Embryonic facial prominence (tissue), 1 donor: ENCODE results near the gene GALNT15.
A peak's percentile ranks its signal among the peaks of the same experiment; 100 is the strongest.

Experiments used
- DNase-seq: peaks from one replicate; pipeline ENCODE4 v3.0.0-alpha.2; 2016; ENCODE audit errors: extremely low spot score

GALNT15 gene

GRCh38 chr3:16252988-16253387 is 78.5 kb downstream of the GALNT15 start:
- DNase-seq, result no peak

GRCh38 chr3:16253601-16254000 is 79.1 kb downstream of the GALNT15 start:
- DNase-seq, result no peak

GRCh38 chr3:16254916-16255315 is 80.4 kb downstream of the GALNT15 start:
- no peak for DNase-seq

- DNase-seq, result no peak
Observed at GRCh38 chr3:16255326-16255725, 80.8 kb downstream of the GALNT15 start.

GRCh38 chr3:16255726-16256125 is 81.2 kb downstream of the GALNT15 start:
- no peak for DNase-seq

- DNase-seq, result no peak
Observed at GRCh38 chr3:16257309-16257708, 82.8 kb downstream of the GALNT15 start.

- DNase-seq, result no peak
Observed at GRCh38 chr3:16258177-16258576, 83.7 kb downstream of the GALNT15 start.

GRCh38 chr3:16258866-16259265 is 84.4 kb downstream of the GALNT15 start:
- no peak for DNase-seq

GRCh38 chr3:16260046-16260445 is 85.6 kb downstream of the GALNT15 start:
- DNase-seq, result no peak

- DNase-seq, result no peak
Observed at GRCh38 chr3:16262174-16262573, 87.7 kb downstream of the GALNT15 start.

- DNase-seq, result no peak
Observed at GRCh38 chr3:16264174-16264707, 89.8 kb downstream of the GALNT15 start.

GRCh38 chr3:16264708-16265454 is 90.4 kb downstream of the GALNT15 start, which contains the start of the genes DPH3 and OXNAD1:
Gene DPH3 (minus strand): TSS chr3:16264943. CDS start chr3:16264876, 67 bp downstream.
Gene OXNAD1 (plus strand): TSS chr3:16265212. CDS start chr3:16270953, 5,741 bp downstream.
- peak; percentile 99 for DNase-seq

GRCh38 chr3:16265455-16265786 is 90.9 kb downstream of the GALNT15 start:
- no peak for DNase-seq

- no peak for DNase-seq
Observed at GRCh38 chr3:16266714-16267113, 92.2 kb downstream of the GALNT15 start.

- no peak for DNase-seq
Observed at GRCh38 chr3:16270855-16271254, 96.4 kb downstream of the GALNT15 start.

GRCh38 chr3:16272588-16272987 is 98.1 kb downstream of the GALNT15 start:
- DNase-seq, result no peak

GRCh38 chr3:16273867-16274266 is 99.4 kb downstream of the GALNT15 start:
- no peak for DNase-seq

GRCh38 chr3:16277471-16277870 is 103.0 kb downstream of the GALNT15 start:
- no peak for DNase-seq

- DNase-seq, result no peak
Observed at GRCh38 chr3:16279010-16279801, 104.7 kb downstream of the GALNT15 start.

GRCh38 chr3:16280671-16281070 is 106.2 kb downstream of the GALNT15 start:
- DNase-seq, result no peak
